GM19328 (cell line): ENCODE measurements around the gene C1orf21.
A peak's percentile ranks its signal among the peaks of the same experiment; 100 is the strongest.

Experiments
- ATAC-seq: cut with Tn5 transposase; IDR thresholded peaks from one replicate; pipeline ENCODE4 v1.9.1; 2021; ENCODE audit warnings: mild to moderate bottlenecking, moderate library complexity; ENCODE audit not compliant: unreplicated experiment

Gene C1orf21

GRCh38 chr1:184644771-184645170, 257.9 kb downstream of the C1orf21 start:
- ATAC-seq: no peak

GRCh38 chr1:184646178-184646701, 259.4 kb downstream of the C1orf21 start:
- no peak for ATAC-seq

DNA sequence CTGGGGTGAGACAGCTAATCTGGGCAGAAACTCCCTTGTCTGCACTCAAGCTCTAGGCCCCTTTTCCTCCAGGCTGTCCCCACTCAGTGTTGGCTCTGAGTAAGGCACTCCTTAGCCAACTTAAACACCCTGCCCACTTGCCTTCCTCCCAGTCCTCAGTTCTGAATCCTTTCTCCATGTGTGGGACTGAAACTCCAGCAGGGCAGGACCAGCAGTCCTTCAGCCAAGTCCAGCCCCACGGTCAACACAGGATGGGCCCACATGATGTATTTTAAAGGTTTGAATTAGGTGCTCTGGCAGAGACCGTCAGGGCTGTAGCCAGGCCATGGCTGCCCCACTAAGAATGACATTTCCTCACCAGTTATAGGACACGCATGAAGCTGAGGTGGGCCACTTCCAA, 260.0 kb downstream of the C1orf21 start:
- no peak for ATAC-seq

DNA sequence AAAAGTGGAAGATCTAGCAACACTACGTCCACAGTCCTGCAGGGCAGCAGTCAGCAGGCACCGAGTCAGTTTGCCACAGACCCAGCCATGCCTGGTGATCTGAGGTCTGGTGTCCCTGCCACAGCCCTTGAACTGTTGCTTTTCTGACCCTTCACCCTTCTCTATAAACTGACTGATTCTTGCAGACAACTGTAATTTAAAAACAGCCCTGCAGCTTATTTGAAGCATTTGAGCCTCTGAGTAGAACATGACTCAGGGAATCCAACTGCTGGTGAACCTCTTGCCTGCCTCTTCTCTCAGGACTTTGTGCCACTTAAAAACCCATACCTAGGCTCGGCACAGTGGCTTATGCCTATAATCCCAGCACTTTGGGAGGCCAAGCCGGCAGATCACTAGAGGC, 260.6 kb downstream of the C1orf21 start:
- ATAC-seq: no peak

DNA sequence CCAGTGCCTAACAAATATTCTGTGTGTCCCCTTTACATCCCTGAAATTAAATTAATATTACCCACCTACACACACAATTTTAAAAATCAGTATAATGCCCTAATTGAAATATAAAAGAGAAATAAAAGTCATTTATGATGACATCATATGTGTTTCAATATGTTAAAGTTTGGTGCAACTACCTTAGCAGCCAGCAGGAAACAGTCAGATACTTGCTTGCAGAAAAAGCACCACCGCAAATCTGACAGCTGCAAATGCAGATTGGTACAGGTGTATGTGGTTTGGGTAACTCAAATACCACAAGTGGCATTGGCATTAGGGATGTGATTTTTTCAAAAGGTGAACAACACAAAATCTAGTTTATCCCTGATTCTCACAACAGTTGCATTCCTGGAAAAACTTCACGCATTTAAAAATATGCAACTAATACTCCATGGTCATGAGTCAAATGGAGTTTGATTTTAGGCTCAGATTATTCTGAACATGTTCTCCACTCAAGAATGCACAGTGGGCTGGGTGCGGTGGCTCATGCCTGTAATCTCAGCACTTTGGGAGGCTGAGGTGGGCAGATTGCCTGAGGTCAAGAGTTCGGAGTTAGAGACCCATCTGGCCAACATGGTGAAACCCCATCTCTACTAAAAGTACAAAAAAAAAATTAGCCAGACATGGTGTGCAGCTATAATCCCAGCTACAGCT, 261.5 kb downstream of the C1orf21 start:
- no peak for ATAC-seq

DNA sequence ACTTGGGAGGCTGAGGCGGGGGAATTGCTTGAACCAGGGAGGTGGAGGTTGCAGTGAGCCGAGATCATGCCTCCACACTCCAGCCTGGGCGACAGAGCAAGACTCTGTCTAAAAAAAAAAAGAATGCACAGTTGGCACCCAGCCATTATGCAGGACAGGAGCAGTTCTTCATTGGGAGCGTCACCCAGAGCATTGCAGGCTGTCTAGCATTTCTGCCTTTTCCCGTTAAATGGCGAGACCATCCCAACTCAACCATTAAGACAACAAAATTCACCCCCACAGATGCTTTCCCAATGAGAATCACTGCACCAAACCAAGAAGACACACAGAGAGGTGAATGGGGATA, 262.0 kb downstream of the C1orf21 start:
- no peak for ATAC-seq

- peak; percentile 89 for ATAC-seq
Observed at GRCh38 chr1:184649451-184649888, 262.6 kb downstream of the C1orf21 start.

- ATAC-seq: no peak
Observed at GRCh38 chr1:184650177-184650866, 263.5 kb downstream of the C1orf21 start.

GRCh38 chr1:184655185-184655584, 268.4 kb downstream of the C1orf21 start:
- ATAC-seq: no peak

GRCh38 chr1:184656221-184656620, 269.4 kb downstream of the C1orf21 start:
- ATAC-seq: no peak

DNA sequence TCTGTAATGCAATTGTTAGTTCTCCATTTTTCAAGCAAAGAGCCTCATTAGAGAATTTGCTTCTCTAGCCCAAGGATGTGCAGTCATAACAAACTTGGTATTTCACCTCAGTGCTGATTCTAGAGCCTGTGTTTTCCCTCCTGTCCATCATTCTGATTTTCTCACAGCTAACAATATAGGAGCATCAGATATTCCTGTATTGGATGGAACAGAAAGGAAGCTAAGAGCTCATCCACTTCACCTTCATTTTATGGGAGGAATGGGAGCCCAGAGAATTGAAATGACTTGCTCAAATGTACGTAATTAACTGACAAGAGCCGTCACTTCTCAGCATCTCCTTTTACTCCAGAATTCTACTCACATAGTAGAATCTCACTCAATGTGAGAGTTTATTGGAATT, 271.2 kb downstream of the C1orf21 start:
- no peak for ATAC-seq

DNA sequence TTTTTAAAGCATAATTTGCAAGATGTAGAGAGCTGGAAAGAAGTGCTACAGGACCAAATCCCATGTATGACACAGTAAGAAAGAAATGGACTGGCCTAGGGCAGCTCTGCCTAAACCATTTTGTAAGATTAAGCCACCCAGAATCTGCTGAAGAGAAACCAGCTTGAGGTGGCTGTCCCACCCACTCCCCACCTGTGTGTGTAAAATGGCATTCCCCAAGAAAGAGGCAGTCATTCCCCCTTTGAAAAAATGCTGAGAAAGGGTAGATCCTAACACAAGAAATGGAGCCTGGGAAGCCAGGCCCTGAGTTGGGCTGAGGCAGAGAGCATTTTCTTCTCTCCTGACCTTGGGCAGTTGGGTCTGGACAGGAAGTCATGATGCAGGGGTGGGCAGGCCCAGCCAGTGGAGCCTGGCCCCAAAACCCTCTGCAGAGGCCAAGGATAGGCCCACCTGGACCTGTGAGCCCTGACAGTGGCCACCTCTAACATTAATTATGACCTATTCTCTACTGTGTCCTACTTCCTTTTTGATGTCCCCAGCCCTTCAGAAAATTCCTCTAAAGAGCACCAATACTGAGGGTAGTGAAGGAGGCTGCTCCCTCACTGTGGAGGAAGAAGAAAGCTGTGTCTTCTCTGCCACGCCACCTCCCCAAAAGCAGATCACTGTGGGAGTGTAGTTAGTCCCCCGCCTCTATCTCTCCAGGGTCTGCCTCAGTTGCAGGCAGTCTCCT, 273.8 kb downstream of the C1orf21 start:
- no peak for ATAC-seq

- no peak for ATAC-seq
Observed at GRCh38 chr1:184661801-184662200, 275.0 kb downstream of the C1orf21 start.

DNA sequence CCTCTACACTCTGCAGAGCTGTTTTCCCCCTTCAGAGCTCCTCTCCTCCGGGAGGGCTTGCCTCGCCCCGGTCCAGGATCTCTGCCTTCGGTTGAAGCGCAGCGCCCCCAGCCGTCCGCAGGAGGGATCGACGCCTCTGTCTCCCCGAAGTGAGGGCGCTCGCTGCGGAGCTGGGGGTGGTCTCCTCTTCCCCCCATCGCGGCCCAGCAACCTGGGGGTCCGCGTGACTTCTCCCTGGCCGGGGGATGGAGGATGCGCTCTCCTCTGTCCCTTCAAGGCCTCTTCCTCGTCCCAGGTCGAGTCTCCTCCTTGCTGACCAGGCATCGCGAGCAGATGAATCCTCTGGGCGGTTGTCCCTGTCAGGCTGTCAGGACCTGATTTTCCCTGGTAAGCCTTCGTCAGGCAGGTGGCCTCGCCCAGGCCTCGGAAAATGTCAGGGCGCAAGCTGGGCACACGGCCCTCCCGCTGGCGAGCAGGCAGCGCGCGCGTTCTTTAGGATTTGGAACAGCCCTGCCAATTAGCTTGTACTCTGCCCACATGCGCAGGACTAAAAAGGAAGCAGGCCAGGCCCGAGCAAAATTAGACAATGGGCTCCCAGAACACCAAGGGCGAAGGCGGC, 277.3 kb downstream of the C1orf21 start:
- ATAC-seq: no peak

DNA sequence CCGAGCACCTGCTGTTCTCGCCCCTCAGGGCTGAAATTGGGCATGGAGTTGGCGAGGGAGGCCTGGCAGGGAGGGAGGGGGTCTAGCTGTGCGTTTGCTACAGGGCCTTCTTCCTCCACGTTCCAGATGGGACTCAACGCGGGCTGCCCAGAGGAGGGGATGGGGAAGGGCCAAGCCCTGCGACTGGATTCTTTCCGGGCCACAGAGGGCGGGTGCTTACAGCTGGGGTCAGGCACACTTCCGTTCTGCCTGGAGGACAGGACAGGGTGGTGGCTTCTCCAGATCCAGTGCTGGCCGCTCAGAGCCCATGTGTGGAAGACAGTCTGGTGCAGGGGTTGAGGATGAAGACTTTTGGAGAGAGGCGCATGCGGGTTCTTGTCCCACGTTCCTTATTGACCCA, 277.8 kb downstream of the C1orf21 start:
- ATAC-seq: no peak

DNA sequence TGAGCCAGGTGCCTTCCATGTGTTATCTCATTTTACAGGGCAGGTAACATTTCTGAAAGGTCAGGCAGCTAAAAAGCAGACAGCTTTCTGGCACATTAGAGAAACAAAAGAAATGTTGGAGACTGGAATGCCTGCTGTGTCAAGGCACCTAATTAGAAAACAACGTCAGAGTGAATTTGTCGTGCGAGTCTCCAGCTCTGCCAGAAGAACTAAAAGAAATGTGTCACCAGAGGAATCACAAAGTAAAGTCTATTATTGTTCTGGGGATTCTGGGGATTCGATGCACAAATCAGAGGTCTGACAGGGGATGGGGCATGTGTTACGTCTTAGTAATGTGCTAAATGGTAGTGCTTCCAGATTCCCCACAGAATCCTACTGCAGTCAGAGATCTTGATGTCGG, 278.5 kb downstream of the C1orf21 start:
- ATAC-seq: no peak

GRCh38 chr1:184669391-184669790, 282.6 kb downstream of the C1orf21 start:
- no peak for ATAC-seq

DNA sequence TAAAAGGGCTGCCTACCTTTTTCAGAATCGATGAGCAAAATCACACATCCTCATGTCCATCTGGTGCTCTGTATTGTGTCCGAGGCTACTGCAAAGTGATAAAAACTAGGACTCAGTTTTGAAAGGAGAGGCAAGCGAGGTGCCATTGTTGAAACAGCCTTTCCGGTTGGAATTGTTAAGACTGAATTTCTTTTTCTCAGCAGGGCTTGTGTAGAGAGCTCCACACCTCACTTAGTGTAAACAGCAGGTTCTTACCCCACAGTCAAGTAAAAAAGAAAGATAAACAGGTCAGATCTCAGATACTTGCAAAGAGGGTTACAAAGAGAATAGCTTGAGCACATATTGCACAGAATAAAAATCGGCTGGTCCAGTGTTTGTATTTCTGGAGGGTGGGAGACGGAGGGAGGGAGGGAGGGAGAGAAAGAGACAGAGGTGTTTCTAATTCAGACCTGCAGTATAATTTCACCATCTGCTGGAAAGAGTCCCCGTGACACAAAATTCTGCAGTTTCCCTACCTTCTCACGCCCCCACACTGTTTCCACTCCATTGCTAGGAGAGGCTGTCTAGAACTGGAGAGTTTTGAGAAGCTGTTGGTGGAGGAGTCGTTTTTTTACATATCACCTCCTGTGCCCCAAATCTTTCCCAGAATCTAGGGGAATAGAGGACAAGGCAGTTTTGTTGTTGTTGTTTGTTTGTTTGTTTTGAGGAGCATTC, 285.3 kb downstream of the C1orf21 start:
- no peak for ATAC-seq

DNA sequence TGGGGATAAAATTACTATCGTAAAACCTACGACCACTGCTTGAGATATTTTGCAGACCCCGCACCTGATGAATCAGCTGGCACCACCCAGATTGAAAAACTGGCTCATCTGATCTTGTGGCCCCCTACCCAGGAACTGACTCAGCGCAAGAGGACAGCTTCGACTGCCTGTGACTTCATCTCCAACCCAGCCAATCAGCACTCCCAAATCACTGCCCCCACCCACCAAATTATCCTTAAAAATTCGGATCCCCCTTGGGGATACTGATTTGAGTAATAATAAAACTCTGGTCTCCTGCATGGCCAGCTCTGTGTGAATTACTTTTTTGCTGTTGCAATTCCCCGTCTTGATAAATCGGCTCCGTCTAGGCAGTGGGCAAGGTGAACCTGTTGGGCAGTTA, 286.5 kb downstream of the C1orf21 start:
- no peak for ATAC-seq

GRCh38 chr1:184677344-184677743, 290.5 kb downstream of the C1orf21 start:
- no peak for ATAC-seq
